ENCODE measurements around the gene TPD52L2. TPM values are rescaled to one million over a fixed set of nuclear protein-coding genes. Genes with fewer than 3 reads are reported as not detected.

Gene TPD52L2
- total RNA-seq, 4 donors from 2014 or later: 57.7 to 92.4 (median 59.8) TPM

DNA sequence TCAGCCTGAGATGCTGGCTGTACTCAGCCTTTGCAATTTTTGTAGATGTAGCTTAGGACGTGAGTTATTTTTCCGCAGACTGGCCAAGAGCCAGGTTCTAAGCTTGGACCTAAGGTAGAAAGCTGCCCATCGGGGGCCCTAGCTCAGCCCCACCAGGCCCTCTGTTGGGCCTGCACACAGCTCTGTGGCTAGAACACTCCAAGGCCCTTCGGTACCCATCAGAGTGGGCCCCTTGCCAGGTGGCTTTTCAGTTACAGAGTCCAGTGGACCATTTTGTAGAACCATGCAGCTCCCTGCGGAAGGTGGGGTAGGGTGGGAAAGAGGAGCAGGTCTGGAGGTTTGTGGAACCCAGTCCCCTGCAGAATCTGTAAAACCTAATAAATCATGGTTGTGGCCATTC, 68.6 kb downstream of the TPD52L2 start:
- no peak for DNase-seq
- no peaks in the 10 kb centered on the region for H3K9me3 ChIP-seq
- intact Hi-C loops (cut with DNase I; ENCODE audit: low total_unique reads): no loop called here
- no peak overlapping the region for H3K4me3 ChIP-seq
- no peak for ATAC-seq
- peaks cover 0 to 38% of the 10 kb centered on the region in 2 donors for H3K36me3 ChIP-seq
- no peaks in the 10 kb centered on the region for H3K27me3 ChIP-seq
- TF ChIP-seq, protein P1, sequence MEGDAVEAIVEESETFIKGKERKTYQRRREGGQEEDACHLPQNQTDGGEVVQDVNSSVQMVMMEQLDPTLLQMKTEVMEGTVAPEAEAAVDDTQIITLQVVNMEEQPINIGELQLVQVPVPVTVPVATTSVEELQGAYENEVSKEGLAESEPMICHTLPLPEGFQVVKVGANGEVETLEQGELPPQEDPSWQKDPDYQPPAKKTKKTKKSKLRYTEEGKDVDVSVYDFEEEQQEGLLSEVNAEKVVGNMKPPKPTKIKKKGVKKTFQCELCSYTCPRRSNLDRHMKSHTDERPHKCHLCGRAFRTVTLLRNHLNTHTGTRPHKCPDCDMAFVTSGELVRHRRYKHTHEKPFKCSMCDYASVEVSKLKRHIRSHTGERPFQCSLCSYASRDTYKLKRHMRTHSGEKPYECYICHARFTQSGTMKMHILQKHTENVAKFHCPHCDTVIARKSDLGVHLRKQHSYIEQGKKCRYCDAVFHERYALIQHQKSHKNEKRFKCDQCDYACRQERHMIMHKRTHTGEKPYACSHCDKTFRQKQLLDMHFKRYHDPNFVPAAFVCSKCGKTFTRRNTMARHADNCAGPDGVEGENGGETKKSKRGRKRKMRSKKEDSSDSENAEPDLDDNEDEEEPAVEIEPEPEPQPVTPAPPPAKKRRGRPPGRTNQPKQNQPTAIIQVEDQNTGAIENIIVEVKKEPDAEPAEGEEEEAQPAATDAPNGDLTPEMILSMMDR (IDR thresholded peaks at IDR 0.05 in 4 of 5, conservative IDR thresholded peaks at IDR 0.05 in 1 of 5): no peak
- no peak for TF ChIP-seq POLR2A (IDR thresholded peaks at IDR 0.05)
- H3K4me1 ChIP-seq: peaks cover 0 to 8% of the 10 kb centered on the region in 2 donors
- no peak overlapping the region for H3K27ac ChIP-seq
- in situ Hi-C loops (cut with MboI; ENCODE audit: low sequenced_read_pairs in 4 of 4): no loop called here

DNA sequence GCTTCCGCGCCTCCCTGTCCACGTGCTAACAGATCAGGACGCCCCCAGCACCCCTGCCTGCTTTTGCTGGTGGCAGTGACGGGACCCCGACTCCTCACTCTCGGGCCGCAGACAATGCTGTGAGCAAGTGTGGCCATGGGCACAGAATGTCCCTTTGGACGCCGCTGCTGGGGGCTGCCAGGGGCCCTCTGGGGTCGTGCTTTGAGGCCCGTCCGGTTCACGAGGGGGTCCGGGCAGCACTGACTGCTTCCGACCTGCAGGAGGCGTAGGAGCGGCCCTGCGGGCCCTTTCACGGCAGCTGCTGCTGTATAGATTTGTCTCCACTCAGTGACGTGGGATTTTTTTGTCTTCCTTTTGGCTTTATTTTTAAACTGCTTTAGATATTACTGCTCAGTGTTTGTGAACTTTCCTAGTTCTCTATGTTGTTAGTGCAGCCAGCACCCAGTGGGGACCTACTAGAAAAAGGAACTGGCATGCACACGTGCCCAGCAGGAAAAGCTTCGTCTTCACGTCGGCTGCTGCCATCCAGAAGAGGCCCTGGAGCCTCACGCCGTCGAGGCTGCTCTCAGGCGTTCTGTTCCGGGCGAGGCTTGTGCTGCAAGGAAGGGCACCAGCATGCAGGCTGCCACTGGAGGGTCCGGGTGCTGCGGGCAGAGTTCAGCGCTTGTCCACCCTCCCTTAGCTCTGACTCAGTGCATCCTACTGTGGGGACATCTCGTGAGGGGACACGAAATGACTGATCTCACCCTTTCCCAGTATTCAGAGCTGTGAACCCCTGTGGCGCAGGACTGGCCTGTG, 69.4 kb downstream of the TPD52L2 start:
- intact Hi-C loops (cut with DNase I; ENCODE audit: low total_unique reads) (no loop called here), in situ Hi-C loops (cut with MboI; ENCODE audit: low sequenced_read_pairs in 4 of 4) (no loop called here)
- H3K4me1 ChIP-seq: peaks cover 0 to 8% of the 10 kb centered on the region in 2 donors
- peaks cover 0 to 33% of the 10 kb centered on the region in 2 donors for H3K36me3 ChIP-seq
- no peak overlapping the region for H3K27ac ChIP-seq
- no peak for DNase-seq
- ATAC-seq: no peak
- no peak for TF ChIP-seq POLR2A (IDR thresholded peaks at IDR 0.05)
- TF ChIP-seq, protein P1 (IDR thresholded peaks at IDR 0.05 in 4 of 5, conservative IDR thresholded peaks at IDR 0.05 in 1 of 5): no peak
- H3K27me3 ChIP-seq: no peaks in the 10 kb centered on the region
- no peak overlapping the region for H3K4me3 ChIP-seq
- H3K9me3 ChIP-seq: no peaks in the 10 kb centered on the region

DNA sequence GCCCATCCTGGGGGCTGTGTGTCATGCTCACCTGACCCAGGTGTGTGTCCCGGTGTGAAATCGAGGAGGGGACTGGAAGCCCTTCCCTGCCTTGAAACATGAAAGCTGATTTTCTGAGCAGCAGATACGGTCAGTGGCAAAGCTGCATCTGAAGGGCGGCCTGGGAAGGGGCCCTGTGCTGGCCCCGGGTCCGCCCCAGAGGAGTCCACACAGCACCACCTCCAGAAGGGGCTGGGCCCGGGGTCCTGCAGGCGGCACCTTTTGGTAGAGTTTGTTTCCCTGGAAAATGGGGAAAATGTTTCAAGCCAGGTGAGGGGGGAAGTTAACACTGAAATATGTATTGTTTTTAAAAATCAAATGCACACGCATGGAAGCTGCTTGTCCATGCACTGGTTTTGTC, 70.4 kb downstream of the TPD52L2 start:
- no peak for TF ChIP-seq POLR2A (IDR thresholded peaks at IDR 0.05)
- TF ChIP-seq, protein P1 (IDR thresholded peaks at IDR 0.05 in 4 of 5, conservative IDR thresholded peaks at IDR 0.05 in 1 of 5): no peak
- Histone ChIP-seq H3K27me3 (no peaks in the 10 kb centered on the region), H3K4me3 (no peak overlapping the region), H3K4me1 (peaks cover 0 to 8% of the 10 kb centered on the region in 2 donors), H3K36me3 (peaks cover 0 to 33% of the 10 kb centered on the region in 2 donors), H3K27ac (no peak overlapping the region), H3K9me3 (no peaks in the 10 kb centered on the region)
- ATAC-seq (no peak), DNase-seq (no peak)
- in situ Hi-C loops (cut with MboI; ENCODE audit: low sequenced_read_pairs in 4 of 4) (no loop called here), intact Hi-C loops (cut with DNase I; ENCODE audit: low total_unique reads) (no loop called here)

DNA sequence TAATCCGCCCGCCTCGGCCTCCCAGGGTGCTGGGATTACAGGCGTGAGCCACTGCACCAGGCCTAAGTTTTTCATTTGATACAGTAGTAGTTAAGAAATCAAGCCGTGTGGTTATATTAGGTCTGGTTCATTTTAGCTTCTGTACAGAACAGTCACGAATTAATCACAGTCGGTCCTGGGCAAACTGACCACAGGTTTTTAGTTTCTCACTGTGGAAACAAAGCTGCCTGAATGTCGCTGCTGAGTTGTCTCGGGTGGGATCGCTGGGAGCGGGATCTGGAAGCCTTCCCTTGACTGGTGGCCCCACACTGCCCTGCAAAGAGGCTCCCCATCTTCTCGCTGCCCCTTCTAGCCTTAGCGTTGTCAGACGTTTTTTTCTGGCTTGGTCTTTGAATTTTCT, 72.5 kb downstream of the TPD52L2 start:
- H3K36me3 ChIP-seq: peaks cover 0 to 20% of the 10 kb centered on the region in 2 donors
- no peaks in the 10 kb centered on the region for H3K9me3 ChIP-seq
- H3K4me1 ChIP-seq: peaks cover 1 to 8% of the 10 kb centered on the region in 2 donors
- peak; percentile 77 to 81 for ATAC-seq
- TF ChIP-seq, protein P1 (IDR thresholded peaks at IDR 0.05 in 4 of 5, conservative IDR thresholded peaks at IDR 0.05 in 1 of 5): no peak
- no peak for TF ChIP-seq POLR2A (IDR thresholded peaks at IDR 0.05)
- no peaks in the 10 kb centered on the region for H3K27me3 ChIP-seq
- in situ Hi-C loops (cut with MboI; ENCODE audit: low sequenced_read_pairs in 4 of 4): no loop called here
- H3K27ac ChIP-seq: peak overlapping the region; percentile 60 to 70 (median 64)
- no peak for DNase-seq
- no peak overlapping the region for H3K4me3 ChIP-seq
- intact Hi-C loops (cut with DNase I; ENCODE audit: low total_unique reads): no loop called here

Data from gastrocnemius medialis (tissue), 4 donors.